Muscle layer of duodenum (tissue), 2 donors: Measurements from ENCODE around the gene MPPED2.

Source experiments
- H3K27ac ChIP-seq: one replicate; pipeline ENCODE4 v1.7.0; 2013; ENCODE audit warnings: mild to moderate bottlenecking, low read length
- H3K27me3 ChIP-seq: one replicate; pipeline ENCODE4 v1.7.0; 2013; ENCODE audit warnings: low read depth, mild to moderate bottlenecking, control low read depth, low read length
- H3K36me3 ChIP-seq, 2 donors: one replicate each; pipeline ENCODE4 v1.7.0; 2013; ENCODE audit warnings: low read length in 2 of 2, control low read depth in 1 of 2, mild to moderate bottlenecking in 1 of 2; ENCODE audit not compliant: insufficient read depth in 2 of 2, control insufficient read depth in 1 of 2
- H3K4me1 ChIP-seq, 2 donors: one replicate each; pipeline ENCODE4 v1.7.0; 2013; ENCODE audit warnings: low read length in 2 of 2, mild to moderate bottlenecking in 2 of 2, control low read depth in 1 of 2, moderate library complexity in 1 of 2; ENCODE audit not compliant: insufficient read depth in 2 of 2, control insufficient read depth in 1 of 2
- H3K4me3 ChIP-seq, 2 donors: one replicate each; pipeline ENCODE4 v1.7.0; 2013; ENCODE audit warnings: low read length in 2 of 2, low read depth in 1 of 2, mild to moderate bottlenecking in 1 of 2
- H3K9me3 ChIP-seq, 2 donors: one replicate each; pipeline ENCODE4 v1.7.0; 2013; ENCODE audit warnings: low read length in 2 of 2, control low read depth in 1 of 2, mild to moderate bottlenecking in 1 of 2; ENCODE audit not compliant: control insufficient read depth in 1 of 2
- donor health status: healthy.

Gene MPPED2, protein sequence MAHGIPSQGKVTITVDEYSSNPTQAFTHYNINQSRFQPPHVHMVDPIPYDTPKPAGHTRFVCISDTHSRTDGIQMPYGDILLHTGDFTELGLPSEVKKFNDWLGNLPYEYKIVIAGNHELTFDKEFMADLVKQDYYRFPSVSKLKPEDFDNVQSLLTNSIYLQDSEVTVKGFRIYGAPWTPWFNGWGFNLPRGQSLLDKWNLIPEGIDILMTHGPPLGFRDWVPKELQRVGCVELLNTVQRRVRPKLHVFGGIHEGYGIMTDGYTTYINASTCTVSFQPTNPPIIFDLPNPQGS

DNA sequence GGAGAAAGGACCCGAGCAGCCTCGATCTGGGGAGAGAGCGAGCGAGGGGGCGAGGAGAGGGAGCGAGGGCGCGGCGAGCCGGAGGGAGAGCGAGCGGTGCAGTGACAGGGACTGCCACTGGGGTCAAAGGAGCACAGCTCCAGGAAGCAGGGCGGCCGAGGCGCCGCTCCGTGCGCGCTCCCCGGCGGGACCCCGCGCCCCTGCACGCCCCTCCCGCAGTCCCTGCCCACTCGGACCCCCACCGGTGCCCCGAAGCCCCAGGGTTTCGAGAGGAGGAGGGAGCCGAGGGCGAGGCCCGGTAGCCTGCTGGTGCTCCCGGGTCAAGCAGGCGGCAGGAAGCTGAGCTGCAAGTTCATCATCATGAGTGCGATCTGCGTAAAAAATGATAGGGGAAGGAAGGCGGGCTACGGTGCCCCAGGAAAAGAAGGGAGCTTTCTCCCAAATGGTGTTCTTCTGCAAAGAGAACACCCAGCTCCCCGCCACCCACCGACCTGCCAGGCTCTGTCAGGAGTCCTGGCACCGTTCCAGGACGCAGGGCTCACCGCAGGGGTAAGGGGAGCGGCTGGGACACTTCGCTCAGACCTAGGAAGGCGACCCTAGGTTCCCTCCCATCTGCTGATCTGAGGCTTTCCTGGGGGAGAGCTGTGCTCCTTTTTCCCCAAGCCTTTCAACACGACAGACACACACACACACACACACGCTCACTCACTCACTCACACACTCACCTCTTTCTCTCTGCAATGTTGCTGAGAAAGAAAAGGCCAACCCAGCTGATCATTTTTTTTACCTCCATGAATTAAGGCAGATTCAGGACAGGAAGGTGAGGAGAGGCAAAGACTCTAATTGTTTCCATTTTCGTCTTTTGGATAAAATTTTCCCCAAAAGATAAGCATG lies at the start of gene MPPED2:
MPPED2 (minus strand) TSS at position 103 of the 894 bp plus-strand sequence. CDS start 5,980 bp downstream, outside the sequence.
- Histone ChIP-seq H3K4me1 (peaks cover 0 to 8% of the 10 kb centered on the region in 2 donors), H3K27me3 (no peaks in the 10 kb centered on the region), H3K36me3 (no peaks in the 10 kb centered on the region), H3K4me3 (peak within 1 kb of the TSS; percentile 54 to 80), H3K27ac (no peak within 1 kb of the TSS), H3K9me3 (no peaks in the 10 kb centered on the region)

DNA sequence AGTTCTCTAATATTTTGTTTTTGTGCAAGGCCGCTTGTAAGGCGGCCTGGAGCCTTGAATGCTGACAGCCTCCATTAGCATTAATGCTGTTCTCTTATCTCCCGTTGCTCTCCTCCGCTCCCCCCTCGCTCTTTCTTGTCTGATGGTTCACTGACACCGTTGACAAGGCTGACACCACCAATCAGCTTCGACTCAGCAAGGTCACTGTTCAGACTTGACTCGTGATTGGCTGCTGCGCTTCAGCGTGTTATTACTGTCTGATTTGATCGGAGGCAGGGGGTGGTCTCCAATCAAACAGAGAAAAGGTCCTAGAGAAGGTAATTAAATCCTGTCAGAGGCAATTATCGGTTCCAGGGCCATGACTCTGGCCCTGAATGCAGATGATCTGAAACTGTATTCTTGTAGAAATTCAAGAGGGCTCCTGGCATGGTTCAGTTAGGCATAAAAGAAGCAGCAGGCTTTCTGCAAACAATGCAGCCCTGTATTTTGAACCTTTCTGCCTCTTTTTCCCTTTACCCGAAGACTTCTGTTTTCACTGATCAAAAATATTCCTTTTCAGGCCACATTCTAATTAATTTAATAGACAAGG lies 49.3 kb upstream of the MPPED2 start:
- Histone ChIP-seq H3K4me3 (peak overlapping the region in 1 of 2 donors; percentile 26), H3K36me3 (no peaks in the 10 kb centered on the region), H3K27ac (no peak overlapping the region), H3K27me3 (no peaks in the 10 kb centered on the region), H3K4me1 (no peaks in the 10 kb centered on the region), H3K9me3 (no peaks in the 10 kb centered on the region)

DNA sequence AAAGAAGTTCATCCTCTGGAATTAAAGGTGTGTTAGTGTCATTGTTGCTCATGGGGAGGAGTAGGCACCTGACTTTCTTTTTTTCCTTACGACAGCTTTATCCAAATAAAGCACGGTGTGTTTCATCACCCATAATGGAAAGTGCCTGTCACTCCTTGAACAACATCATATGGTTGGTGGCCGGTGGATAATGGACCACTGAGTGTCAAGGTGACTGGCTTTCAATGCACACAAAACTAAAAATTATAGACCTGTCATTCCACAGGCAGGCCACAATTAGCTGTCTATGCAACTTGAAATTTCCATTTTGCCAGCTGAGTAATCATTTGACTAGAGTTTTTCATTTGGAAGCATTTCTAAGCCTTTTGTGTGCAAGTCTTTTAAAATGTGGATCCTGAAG lies 45.0 kb upstream of the MPPED2 start:
- no peak overlapping the region for H3K4me3 ChIP-seq

DNA sequence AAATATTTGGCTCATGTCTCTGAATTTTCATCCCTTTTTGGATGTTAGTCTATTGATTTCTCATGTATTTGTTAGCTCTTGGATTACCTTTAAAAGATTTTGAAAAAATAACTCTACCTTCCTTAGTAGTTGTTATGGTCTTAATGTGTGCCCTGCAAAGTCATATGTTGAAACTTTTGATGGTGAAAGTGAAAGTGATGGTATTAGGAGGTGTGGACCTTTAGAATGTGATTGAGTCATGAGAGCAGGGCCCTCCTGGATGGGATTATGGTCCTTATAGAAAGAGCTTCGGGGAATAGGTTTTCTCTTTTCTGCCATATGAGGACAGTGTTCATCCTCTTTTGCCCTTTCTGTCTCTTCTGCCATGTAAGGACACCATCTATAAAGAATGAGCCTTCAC lies 33.6 kb upstream of the MPPED2 start:
- Histone ChIP-seq H3K4me3 (no peak overlapping the region), H3K27ac (no peak overlapping the region), H3K27me3 (no peaks in the 10 kb centered on the region), H3K4me1 (no peaks in the 10 kb centered on the region), H3K9me3 (peaks cover 2 to 3% of the 10 kb centered on the region in 2 donors), H3K36me3 (no peaks in the 10 kb centered on the region)

More for the DNA sequence above, 45.0 kb upstream of the MPPED2 start:
- H3K27ac ChIP-seq: no peak overlapping the region
- H3K27me3 ChIP-seq: no peaks in the 10 kb centered on the region
- no peaks in the 10 kb centered on the region for H3K36me3 ChIP-seq
- no peaks in the 10 kb centered on the region for H3K9me3 ChIP-seq
- no peaks in the 10 kb centered on the region for H3K4me1 ChIP-seq

DNA sequence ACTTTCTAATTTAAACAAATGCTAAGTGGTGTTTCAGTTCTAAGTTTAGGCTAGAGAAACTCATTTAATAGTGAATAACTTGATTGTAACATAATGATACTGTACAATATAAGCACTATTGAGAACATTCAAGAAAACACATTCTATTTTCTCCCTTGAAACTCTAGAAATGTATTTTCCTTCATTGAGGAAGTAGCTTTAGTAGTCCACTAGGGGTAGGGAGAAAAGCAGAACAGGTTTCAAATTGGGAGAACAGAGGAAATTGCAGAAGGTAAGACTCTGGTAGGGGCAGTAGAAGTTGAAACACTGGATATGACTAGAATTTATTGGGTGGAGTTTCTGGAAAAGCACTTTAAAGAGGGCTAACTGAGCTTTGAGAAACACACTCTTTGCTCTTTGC lies 31.6 kb upstream of the MPPED2 start:
- Histone ChIP-seq H3K9me3 (peaks cover 2 to 3% of the 10 kb centered on the region in 2 donors), H3K27ac (no peak overlapping the region), H3K27me3 (no peaks in the 10 kb centered on the region), H3K4me3 (no peak overlapping the region), H3K36me3 (no peaks in the 10 kb centered on the region), H3K4me1 (no peaks in the 10 kb centered on the region)

DNA sequence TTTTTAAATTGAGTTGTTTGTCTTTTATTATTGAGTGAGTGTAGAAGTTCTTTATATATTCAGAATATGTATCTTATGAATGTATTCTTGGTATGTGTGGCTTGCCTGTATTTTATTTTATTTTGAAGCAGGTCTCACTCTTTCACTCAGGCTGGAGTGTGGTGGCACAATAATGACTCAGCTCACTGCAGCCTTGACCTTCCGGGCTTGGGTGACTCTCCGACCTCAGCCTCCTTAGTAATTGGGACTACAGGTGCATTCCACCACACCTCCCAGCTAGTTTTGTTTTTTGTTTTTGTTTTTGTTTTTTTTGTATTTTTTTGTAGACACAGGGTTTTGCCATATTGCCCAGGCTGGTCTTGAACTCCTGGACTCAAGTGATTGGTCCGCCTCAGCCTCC lies 24.5 kb upstream of the MPPED2 start:
- Histone ChIP-seq H3K36me3 (no peaks in the 10 kb centered on the region), H3K4me3 (no peak overlapping the region), H3K4me1 (no peaks in the 10 kb centered on the region)

DNA sequence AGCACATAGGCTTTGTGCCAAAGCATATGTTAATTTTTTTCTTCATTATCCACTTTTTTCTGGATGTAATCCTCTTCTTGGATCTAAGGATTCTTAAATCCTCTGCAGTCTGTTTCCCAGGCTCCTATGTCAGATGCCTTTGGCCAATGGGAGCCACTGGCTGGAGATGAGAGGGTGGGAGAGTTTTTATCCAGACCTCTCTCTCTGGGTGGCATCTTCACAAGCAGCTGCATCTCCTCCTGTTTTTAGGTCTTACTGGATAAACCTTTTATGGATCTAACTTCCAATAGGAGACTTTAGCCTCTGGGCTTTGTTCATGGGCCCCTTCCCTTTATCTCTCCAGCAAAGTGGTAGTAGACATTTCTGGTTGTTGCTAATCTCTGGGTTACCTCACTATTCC lies 22.4 kb upstream of the MPPED2 start:
- Histone ChIP-seq H3K9me3 (no peaks in the 10 kb centered on the region), H3K27me3 (no peaks in the 10 kb centered on the region), H3K4me1 (no peaks in the 10 kb centered on the region), H3K36me3 (no peaks in the 10 kb centered on the region), H3K27ac (no peak overlapping the region), H3K4me3 (no peak overlapping the region)

More for the DNA sequence above, 24.5 kb upstream of the MPPED2 start:
- no peaks in the 10 kb centered on the region for H3K9me3 ChIP-seq
- no peak overlapping the region for H3K27ac ChIP-seq
- no peaks in the 10 kb centered on the region for H3K27me3 ChIP-seq

DNA sequence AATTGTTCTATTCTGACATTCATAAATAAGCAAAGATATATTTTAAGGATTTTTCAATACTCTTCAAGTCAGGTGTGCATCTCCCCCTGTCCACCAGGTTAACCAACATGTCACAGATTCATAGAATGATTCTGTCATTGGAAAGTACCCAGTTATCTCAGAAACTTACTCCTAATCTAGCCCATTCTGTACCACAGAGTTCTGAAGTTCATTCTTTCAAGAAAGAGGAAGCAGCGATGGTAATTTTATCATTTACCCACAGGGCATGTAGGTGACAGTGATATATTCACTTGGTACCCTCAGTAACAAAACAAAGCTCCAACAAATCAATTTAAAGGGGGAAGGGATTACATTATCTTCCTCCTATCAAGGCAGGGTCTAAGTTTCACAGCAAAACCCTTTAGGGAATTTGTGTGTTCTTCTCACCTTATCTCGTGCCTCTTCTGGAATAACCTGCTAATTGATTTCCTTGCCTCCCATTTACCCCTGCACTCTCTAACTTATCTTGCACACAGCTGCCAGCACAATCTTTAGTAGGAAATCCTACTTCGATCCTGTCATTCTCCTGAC lies 19.0 kb upstream of the MPPED2 start:
- no peak overlapping the region for H3K4me3 ChIP-seq
- no peaks in the 10 kb centered on the region for H3K27me3 ChIP-seq
- H3K27ac ChIP-seq: no peak overlapping the region
- H3K9me3 ChIP-seq: no peaks in the 10 kb centered on the region
- no peaks in the 10 kb centered on the region for H3K4me1 ChIP-seq
- H3K36me3 ChIP-seq: no peaks in the 10 kb centered on the region

DNA sequence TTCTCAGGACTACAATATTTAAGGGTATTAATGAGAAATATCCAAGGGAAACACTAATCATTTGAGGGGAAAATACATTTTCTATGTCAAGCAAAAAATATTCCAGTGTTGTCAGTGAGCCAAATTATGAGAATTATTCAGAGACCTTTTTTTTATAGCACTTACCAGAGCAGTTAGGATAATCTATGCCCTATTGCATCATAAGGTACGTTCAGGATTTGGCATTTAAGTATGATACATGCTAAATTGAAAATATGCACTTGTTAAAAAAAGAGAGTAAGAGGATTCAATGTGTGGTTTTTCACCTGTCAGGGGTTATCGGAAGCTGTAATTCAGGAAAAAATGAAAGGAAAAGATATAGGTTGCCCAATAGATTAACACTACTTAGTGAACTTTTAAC lies 17.2 kb upstream of the MPPED2 start:
- Histone ChIP-seq H3K9me3 (no peaks in the 10 kb centered on the region), H3K27me3 (no peaks in the 10 kb centered on the region), H3K36me3 (no peaks in the 10 kb centered on the region), H3K4me3 (no peak overlapping the region), H3K4me1 (no peaks in the 10 kb centered on the region), H3K27ac (no peak overlapping the region)

DNA sequence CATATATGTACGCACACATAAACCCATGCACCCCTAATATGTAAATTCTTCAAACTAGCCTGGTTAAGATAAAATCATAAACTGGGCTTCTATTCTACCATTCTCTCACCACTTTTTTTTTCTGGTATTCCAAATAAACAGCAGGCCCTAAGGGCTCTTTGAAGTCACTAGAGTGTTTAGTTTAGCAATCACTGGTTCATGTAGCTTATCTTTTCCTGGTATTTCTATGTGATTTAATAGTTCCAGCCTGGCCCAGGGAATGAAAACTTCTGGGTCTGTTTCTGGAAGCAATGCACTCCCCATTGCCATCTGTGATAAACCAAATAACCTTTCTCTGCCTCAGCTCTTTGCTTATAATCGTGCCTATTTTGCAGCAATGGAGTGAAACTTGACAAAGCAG lies 10.7 kb upstream of the MPPED2 start:
- H3K4me3 ChIP-seq: no peak overlapping the region
- no peaks in the 10 kb centered on the region for H3K27me3 ChIP-seq
- peaks cover 0 to 6% of the 10 kb centered on the region in 2 donors for H3K4me1 ChIP-seq
- no peaks in the 10 kb centered on the region for H3K9me3 ChIP-seq
- no peaks in the 10 kb centered on the region for H3K36me3 ChIP-seq
- no peak overlapping the region for H3K27ac ChIP-seq

DNA sequence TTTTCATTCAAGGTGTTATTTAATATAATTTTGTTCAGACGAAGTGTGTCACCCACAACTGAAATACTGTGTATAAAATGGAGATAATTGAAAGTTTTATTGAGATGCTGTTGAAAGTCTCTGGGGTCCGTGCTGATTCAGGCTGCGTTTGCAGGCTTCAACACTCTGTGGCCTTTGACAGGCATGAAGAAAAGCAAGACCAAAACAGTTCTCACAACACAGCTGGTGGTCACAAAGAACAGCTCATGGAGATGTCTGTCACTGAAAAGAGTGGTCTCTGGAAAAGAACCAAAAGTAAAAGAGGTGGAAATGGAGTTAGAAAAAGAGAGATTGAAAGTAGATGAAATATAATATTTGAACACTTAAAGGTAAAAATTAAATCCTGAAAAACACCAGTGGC lies 9.8 kb upstream of the MPPED2 start:
- Histone ChIP-seq H3K27ac (no peak overlapping the region), H3K9me3 (no peaks in the 10 kb centered on the region), H3K4me1 (peaks cover 0 to 6% of the 10 kb centered on the region in 2 donors), H3K27me3 (no peaks in the 10 kb centered on the region), H3K36me3 (no peaks in the 10 kb centered on the region), H3K4me3 (no peak overlapping the region)
